ENCODE measurements around the gene BGLAP. TPM values are rescaled to one million over a fixed set of nuclear protein-coding genes. Genes with fewer than 3 reads are reported as not detected.

The BGLAP gene
- total RNA-seq = not detected

- Histone ChIP-seq H3K4me1 (ENCODE audit: control insufficient read depth in 1 of 2, low read depth in 2 of 2) (peaks cover 0 to 15% of the 10 kb centered on the region in 2 donors), H3K36me3 (peaks cover 31% of the 10 kb centered on the region), H3K27ac (no peak within 1 kb of the TSS), H3K27me3 (replicated peaks; ENCODE audit: insufficient read depth) (no peaks in the 10 kb centered on the region), H3K4me3 (no peak within 1 kb of the TSS), H3K9me3 (no peaks in the 10 kb centered on the region)
- ATAC-seq (ENCODE audit: insufficient number of reproducible peaks, low FRiP score, low read depth) (no peak), DNase-seq (ENCODE audit: low spot score) (no peak)
- TF ChIP-seq, protein P1, sequence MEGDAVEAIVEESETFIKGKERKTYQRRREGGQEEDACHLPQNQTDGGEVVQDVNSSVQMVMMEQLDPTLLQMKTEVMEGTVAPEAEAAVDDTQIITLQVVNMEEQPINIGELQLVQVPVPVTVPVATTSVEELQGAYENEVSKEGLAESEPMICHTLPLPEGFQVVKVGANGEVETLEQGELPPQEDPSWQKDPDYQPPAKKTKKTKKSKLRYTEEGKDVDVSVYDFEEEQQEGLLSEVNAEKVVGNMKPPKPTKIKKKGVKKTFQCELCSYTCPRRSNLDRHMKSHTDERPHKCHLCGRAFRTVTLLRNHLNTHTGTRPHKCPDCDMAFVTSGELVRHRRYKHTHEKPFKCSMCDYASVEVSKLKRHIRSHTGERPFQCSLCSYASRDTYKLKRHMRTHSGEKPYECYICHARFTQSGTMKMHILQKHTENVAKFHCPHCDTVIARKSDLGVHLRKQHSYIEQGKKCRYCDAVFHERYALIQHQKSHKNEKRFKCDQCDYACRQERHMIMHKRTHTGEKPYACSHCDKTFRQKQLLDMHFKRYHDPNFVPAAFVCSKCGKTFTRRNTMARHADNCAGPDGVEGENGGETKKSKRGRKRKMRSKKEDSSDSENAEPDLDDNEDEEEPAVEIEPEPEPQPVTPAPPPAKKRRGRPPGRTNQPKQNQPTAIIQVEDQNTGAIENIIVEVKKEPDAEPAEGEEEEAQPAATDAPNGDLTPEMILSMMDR (IDR thresholded peaks at IDR 0.05) = no peak
Observed at GRCh38 chr1:156241926-156242325, at the start of gene BGLAP. Gene BGLAP (plus strand): TSS chr1:156242184. CDS start chr1:156242232, 48 bp downstream.

GRCh38 chr1:156193208-156193487 is 48.8 kb upstream of the BGLAP start:
- Histone ChIP-seq H3K4me3 (peak overlapping the region; percentile 79), H3K36me3 (peaks cover 8% of the 10 kb centered on the region), H3K27me3 (replicated peaks; ENCODE audit: insufficient read depth) (no peaks in the 10 kb centered on the region), H3K4me1 (ENCODE audit: control insufficient read depth in 1 of 2, low read depth in 2 of 2) (peaks cover 4 to 20% of the 10 kb centered on the region in 2 donors), H3K27ac (peak overlapping the region; percentile 68 to 77), H3K9me3 (no peaks in the 10 kb centered on the region)
- DNase-seq (ENCODE audit: low spot score) = no peak
- TF ChIP-seq, protein P1 (IDR thresholded peaks at IDR 0.05) = no peak
- no peak for ATAC-seq (ENCODE audit: insufficient number of reproducible peaks, low FRiP score, low read depth)

- Histone ChIP-seq H3K27me3 (replicated peaks; ENCODE audit: insufficient read depth) (no peaks in the 10 kb centered on the region), H3K4me3 (peak within 1 kb of the TSS; percentile 79), H3K27ac (peak within 1 kb of the TSS; percentile 68 to 77), H3K4me1 (ENCODE audit: control insufficient read depth in 1 of 2, low read depth in 2 of 2) (peaks cover 4 to 20% of the 10 kb centered on the region in 2 donors), H3K9me3 (no peaks in the 10 kb centered on the region), H3K36me3 (peaks cover 8% of the 10 kb centered on the region)
- TF ChIP-seq, protein P1 (IDR thresholded peaks at IDR 0.05) = peak; percentile 31
- peak; percentile 83 for DNase-seq (ENCODE audit: low spot score)
- ATAC-seq (ENCODE audit: insufficient number of reproducible peaks, low FRiP score, low read depth) = peak; percentile 99
Observed at GRCh38 chr1:156193488-156194299, 48.3 kb upstream of the BGLAP start, which contains the start of gene SLC25A44. Gene SLC25A44 (plus strand): TSS chr1:156194104. CDS start chr1:156199848, 5,744 bp downstream.

DNA sequence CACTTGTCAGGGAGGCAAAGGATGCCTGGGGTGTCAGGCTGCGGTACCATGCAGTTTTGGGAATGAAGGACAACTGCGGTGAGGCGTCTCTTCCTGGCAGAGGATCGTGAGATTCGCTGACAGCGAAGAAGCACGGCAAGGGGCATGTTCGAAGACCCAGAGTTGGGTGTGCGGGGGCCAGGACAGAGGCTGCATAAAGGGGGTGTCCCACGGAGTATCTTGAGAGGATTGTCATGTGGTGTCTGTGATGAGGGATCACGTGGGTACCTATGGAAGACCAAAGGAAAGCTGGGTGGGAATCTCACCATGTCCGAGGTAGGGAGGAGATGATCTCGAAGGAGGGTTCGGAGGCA is 47.7 kb upstream of the BGLAP start:
- DNase-seq (ENCODE audit: low spot score) (no peak), ATAC-seq (ENCODE audit: insufficient number of reproducible peaks, low FRiP score, low read depth) (peak; percentile 4)
- TF ChIP-seq, protein P1 (IDR thresholded peaks at IDR 0.05) = no peak
- peaks cover 8% of the 10 kb centered on the region for H3K36me3 ChIP-seq
- H3K27me3 ChIP-seq (replicated peaks; ENCODE audit: insufficient read depth) = no peaks in the 10 kb centered on the region
- H3K4me3 ChIP-seq = peak overlapping the region; percentile 79
- H3K9me3 ChIP-seq = no peaks in the 10 kb centered on the region
- H3K4me1 ChIP-seq (ENCODE audit: control insufficient read depth in 1 of 2, low read depth in 2 of 2) = peaks cover 4 to 20% of the 10 kb centered on the region in 2 donors
- peak overlapping the region; percentile 68 to 76 for H3K27ac ChIP-seq

- Histone ChIP-seq H3K36me3 (peaks cover 8% of the 10 kb centered on the region), H3K27ac (no peak overlapping the region), H3K27me3 (replicated peaks; ENCODE audit: insufficient read depth) (no peaks in the 10 kb centered on the region), H3K9me3 (no peaks in the 10 kb centered on the region), H3K4me1 (ENCODE audit: control insufficient read depth in 1 of 2, low read depth in 2 of 2) (peaks cover 4 to 20% of the 10 kb centered on the region in 2 donors), H3K4me3 (no peak overlapping the region)
- ATAC-seq (ENCODE audit: insufficient number of reproducible peaks, low FRiP score, low read depth) = no peak
- TF ChIP-seq, protein P1 (IDR thresholded peaks at IDR 0.05) = no peak
- DNase-seq (ENCODE audit: low spot score) = no peak
Observed at GRCh38 chr1:156195853-156196252, 46.1 kb upstream of the BGLAP start.

Measured in thoracic aorta (tissue), 2 donors.